ENCODE results near the gene HLA-DOB. TPM values are rescaled to one million over a fixed set of nuclear protein-coding genes. Genes with fewer than 3 reads are reported as not detected.
"Not testable (repeated sequence)": the region's sequence is repeated elsewhere in the genome, so short reads cannot be mapped to it uniquely, and the experiment has no call there.

The HLA-DOB gene
- total RNA-seq, 2 donors from 2014 or later, result 0.58 to 0.69 TPM

DNA sequence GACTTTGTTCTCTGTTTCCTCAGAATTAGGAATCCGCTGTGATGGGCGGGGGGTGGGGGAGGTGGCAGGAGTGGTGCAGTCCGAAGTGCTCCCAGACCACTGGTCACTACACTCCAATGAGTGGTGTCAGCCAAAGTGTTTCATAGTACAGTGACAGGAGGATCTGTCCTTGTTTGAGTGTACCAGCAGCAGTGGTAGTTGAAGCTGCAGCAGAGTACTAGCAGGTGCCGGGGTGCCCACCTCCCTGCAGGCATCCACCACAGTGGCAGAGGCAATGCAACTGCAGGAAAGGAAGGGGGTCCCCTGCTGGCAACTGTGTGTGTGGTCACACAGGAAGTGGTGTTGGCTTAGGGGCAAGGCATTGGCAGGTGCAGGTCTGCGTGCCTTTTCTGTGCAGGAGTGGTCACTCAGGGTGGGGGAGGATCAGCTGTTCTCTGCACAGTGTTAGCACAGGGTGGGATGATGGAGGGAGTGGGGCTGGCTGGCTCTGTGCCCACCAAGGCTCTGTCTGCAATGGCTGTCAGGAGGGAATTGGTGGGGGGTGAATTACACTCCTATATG is 9.7 kb downstream of the HLA-DOB start:
- Histone ChIP-seq H3K27me3 (peaks cover 4% of the 10 kb centered on the region), H3K36me3 (no peaks in the 10 kb centered on the region), H3K27ac (no peak overlapping the region), H3K9me3 (no peaks in the 10 kb centered on the region), H3K4me3 (no peak overlapping the region), H3K4me1 (no peaks in the 10 kb centered on the region), H3K9ac (ENCODE audit: low read depth in 2 of 2, low read length in 2 of 2) (no peak overlapping the region)
- intact Hi-C loops (cut with DNase I), result no loop called here
- DNase-seq, result no peak
- TF ChIP-seq, protein P1, sequence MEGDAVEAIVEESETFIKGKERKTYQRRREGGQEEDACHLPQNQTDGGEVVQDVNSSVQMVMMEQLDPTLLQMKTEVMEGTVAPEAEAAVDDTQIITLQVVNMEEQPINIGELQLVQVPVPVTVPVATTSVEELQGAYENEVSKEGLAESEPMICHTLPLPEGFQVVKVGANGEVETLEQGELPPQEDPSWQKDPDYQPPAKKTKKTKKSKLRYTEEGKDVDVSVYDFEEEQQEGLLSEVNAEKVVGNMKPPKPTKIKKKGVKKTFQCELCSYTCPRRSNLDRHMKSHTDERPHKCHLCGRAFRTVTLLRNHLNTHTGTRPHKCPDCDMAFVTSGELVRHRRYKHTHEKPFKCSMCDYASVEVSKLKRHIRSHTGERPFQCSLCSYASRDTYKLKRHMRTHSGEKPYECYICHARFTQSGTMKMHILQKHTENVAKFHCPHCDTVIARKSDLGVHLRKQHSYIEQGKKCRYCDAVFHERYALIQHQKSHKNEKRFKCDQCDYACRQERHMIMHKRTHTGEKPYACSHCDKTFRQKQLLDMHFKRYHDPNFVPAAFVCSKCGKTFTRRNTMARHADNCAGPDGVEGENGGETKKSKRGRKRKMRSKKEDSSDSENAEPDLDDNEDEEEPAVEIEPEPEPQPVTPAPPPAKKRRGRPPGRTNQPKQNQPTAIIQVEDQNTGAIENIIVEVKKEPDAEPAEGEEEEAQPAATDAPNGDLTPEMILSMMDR (IDR thresholded peaks at IDR 0.05), result no peak

DNA sequence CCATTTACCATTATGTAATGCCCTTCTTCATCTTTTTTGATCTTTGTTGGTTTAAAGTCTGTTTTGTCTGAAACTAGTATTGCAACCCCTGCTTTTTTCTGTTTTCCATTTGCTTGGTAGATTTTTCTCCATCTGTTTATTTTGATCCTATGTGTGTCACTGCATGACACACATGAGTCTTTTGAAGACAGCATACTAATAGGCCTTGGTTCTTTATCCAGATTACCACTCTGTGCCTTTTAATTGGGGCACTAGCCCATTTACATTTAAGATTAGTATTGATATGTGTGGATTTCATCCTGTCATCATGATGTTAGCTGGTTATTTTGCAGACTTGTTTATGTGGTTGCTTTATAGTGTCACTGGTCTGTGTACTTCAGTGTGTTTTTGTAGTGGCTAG is 11.4 kb downstream of the HLA-DOB start:
- H3K4me1 ChIP-seq; H3K27me3 ChIP-seq; H3K9ac ChIP-seq (ENCODE audit: low read depth in 2 of 2, low read length in 2 of 2); H3K4me3 ChIP-seq; intact Hi-C loops (cut with DNase I); H3K36me3 ChIP-seq; H3K27ac ChIP-seq; DNase-seq; H3K9me3 ChIP-seq: not testable (repeated sequence)

- no peak overlapping the region for H3K27ac ChIP-seq
- no peak overlapping the region for H3K9ac ChIP-seq (ENCODE audit: low read depth in 2 of 2, low read length in 2 of 2)
- TF ChIP-seq, protein P1 (IDR thresholded peaks at IDR 0.05), result no peak
- H3K4me3 ChIP-seq, result no peak overlapping the region
- intact Hi-C loops (cut with DNase I), result no loop called here
- H3K36me3 ChIP-seq, result no peaks in the 10 kb centered on the region
- H3K27me3 ChIP-seq, result peaks cover 4% of the 10 kb centered on the region
- H3K4me1 ChIP-seq, result no peaks in the 10 kb centered on the region
- H3K9me3 ChIP-seq, result no peaks in the 10 kb centered on the region
- no peak for DNase-seq
Measured at GRCh38 chr6:32803416-32803815, 13.4 kb downstream of the HLA-DOB start.

DNA sequence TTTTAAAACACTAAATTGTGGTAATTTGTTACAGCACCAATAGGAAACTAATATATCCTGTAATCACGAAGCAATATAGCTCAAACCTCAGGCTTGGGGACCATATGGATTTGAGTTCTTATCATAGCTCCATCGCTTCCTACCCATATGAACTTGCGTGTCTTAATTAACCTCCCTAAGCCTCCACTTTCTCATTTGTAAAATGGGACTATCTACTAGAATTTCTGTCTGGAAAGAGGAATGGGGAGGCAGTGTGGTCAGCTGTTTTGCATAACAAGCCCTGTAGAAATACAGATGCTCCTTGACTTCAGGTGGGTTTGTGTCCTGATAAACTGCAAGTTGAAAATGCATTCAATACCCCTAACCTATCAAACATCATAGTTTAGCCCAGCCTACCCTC is 17.1 kb downstream of the HLA-DOB start:
- no peak for DNase-seq
- TF ChIP-seq, protein P1 (IDR thresholded peaks at IDR 0.05), result no peak
- H3K9me3 ChIP-seq, result no peaks in the 10 kb centered on the region
- peaks cover 4% of the 10 kb centered on the region for H3K27me3 ChIP-seq
- H3K4me3 ChIP-seq, result no peak overlapping the region
- no peak overlapping the region for H3K9ac ChIP-seq (ENCODE audit: low read depth in 2 of 2, low read length in 2 of 2)
- no peaks in the 10 kb centered on the region for H3K4me1 ChIP-seq
- H3K27ac ChIP-seq, result no peak overlapping the region
- intact Hi-C loops (cut with DNase I), result loop anchor here (10.0 kb wide), 1 partner anchor 555 kb away; no protein-coding TSS in a partner anchor
- no peaks in the 10 kb centered on the region for H3K36me3 ChIP-seq

DNA sequence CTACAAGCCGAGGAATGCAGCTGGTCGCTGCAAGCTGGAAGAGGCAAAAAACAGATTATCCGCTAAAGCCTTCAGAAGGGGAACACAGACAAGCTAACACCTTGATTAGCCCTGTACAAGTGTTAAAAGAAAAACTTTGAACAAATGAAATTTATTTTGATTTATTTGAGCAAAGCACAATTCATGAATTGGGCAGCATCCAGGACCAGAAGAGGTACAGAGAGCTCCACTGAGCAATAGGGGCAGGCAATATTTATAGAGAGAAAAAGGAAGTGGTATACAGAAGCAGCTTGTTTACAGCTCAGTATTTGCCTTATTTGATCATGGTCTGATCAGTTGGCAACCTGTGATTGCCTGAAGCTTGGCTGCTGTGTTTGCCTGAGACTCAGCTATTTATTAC is 17.6 kb downstream of the HLA-DOB start:
- DNase-seq, result no peak
- H3K9me3 ChIP-seq, result no peaks in the 10 kb centered on the region
- H3K27me3 ChIP-seq, result peaks cover 4% of the 10 kb centered on the region
- intact Hi-C loops (cut with DNase I), result loop anchor here (10.0 kb wide), 1 partner anchor 554 kb away; no protein-coding TSS in a partner anchor
- H3K9ac ChIP-seq (ENCODE audit: low read depth in 2 of 2, low read length in 2 of 2), result no peak overlapping the region
- TF ChIP-seq, protein P1 (IDR thresholded peaks at IDR 0.05), result no peak
- H3K27ac ChIP-seq, result no peak overlapping the region
- H3K4me1 ChIP-seq, result no peaks in the 10 kb centered on the region
- no peaks in the 10 kb centered on the region for H3K36me3 ChIP-seq
- H3K4me3 ChIP-seq, result no peak overlapping the region
